GM18526 (cell line): ENCODE results near the gene LEMD2.

ENCODE experiments used
- POLR2A ChIP-seq: IDR thresholded peaks from 3 replicates; pipeline ENCODE4 v1.6.1; 2011; ENCODE audit not compliant: insufficient read length; ENCODE audit errors: extremely low read depth

The LEMD2 gene

GRCh38 chr6:33759887-33760629, 28.9 kb downstream of the LEMD2 start:
- TF ChIP-seq POLR2A, result no peak

GRCh38 chr6:33758815-33759216, 30.1 kb downstream of the LEMD2 start:
- no peak for TF ChIP-seq POLR2A

- no peak for TF ChIP-seq POLR2A
Measured at GRCh38 chr6:33757906-33758305, 31.0 kb downstream of the LEMD2 start.

- TF ChIP-seq POLR2A, result no peak
Measured at GRCh38 chr6:33757113-33757512, 31.8 kb downstream of the LEMD2 start.

GRCh38 chr6:33756211-33756954, 32.5 kb downstream of the LEMD2 start:
- TF ChIP-seq POLR2A, result no peak

GRCh38 chr6:33755070-33755869, 33.7 kb downstream of the LEMD2 start:
- TF ChIP-seq POLR2A, result no peak

GRCh38 chr6:33754222-33754621, 34.7 kb downstream of the LEMD2 start:
- no peak for TF ChIP-seq POLR2A

- no peak for TF ChIP-seq POLR2A
Measured at GRCh38 chr6:33752646-33753015, 36.3 kb downstream of the LEMD2 start.

GRCh38 chr6:33751771-33752645, 36.9 kb downstream of the LEMD2 start:
- no peak for TF ChIP-seq POLR2A

GRCh38 chr6:33750244-33750991, 38.5 kb downstream of the LEMD2 start:
- no peak for TF ChIP-seq POLR2A

- TF ChIP-seq POLR2A, result no peak
Measured at GRCh38 chr6:33749401-33749800, 39.5 kb downstream of the LEMD2 start.

- no peak for TF ChIP-seq POLR2A
Measured at GRCh38 chr6:33748841-33749240, 40.1 kb downstream of the LEMD2 start.

GRCh38 chr6:33747823-33748222, 41.1 kb downstream of the LEMD2 start:
- no peak for TF ChIP-seq POLR2A

GRCh38 chr6:33746651-33747100, 42.3 kb downstream of the LEMD2 start, which contains the start of gene IP6K3:
IP6K3 (minus strand) TSS chr6:33746905; CDS start chr6:33735476, 11,429 bp downstream.
- no peak for TF ChIP-seq POLR2A
